GM12891 (cell line): ENCODE measurements around the gene MAST2.

Experiments used
- POLR2A ChIP-seq: IDR thresholded peaks from 2 replicates; pipeline ENCODE4 v1.6.1; 2011; ENCODE audit warnings: low read depth, low read length, control low read depth
- TAF1 ChIP-seq: IDR thresholded peaks from 2 replicates; pipeline ENCODE4 v1.6.1; 2011; ENCODE audit warnings: low read depth, low read length, control low read depth

DNA sequence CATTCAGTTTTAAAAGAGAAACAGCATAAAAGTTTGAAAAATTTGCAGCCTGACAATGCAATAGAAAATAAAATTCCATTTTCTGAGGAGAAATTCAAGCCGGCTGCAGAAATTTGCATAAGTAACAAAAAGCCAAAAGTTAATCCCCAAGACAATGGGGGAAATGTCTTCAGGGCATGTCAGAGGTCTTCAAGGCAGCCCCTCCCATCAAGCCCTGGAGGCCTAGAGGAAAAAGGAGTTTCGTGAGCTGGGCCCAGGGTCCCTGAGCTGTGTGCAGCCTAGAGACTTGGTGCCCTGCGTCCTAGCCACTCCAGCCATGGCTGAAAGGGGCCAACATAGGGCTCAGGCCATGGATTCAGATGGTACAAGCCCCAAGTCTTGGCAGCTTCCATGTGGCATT is 254.4 kb downstream of the MAST2 start:
- TF ChIP-seq POLR2A, result no peak
- no peak for TF ChIP-seq TAF1
